ENCODE data around the gene FUT1. TPM values are rescaled to one million over a fixed set of nuclear protein-coding genes. Genes with fewer than 3 reads are reported as not detected.

Gene FUT1
- total RNA-seq, 1 experiment from 2014 or later = 14.1 TPM

- no peak overlapping the region for H2AFZ ChIP-seq (ENCODE audit: low read depth, low read length, poor library complexity, severe bottlenecking)
- ChIA-PET POLR2A (interaction anchor here (1.0 to 3.4 kb wide), 4 partner anchors 10 to 24 kb away, joined by 3 to 18 read pairs (median 9); partner anchors contain the start of gene FUT2), RAD21 (ENCODE audit: low non-redundant PET in 1 of 2, low total read pairs in 2 of 2, uncharacterized antibody in 2 of 2, unreplicated experiment in 2 of 2) (no interaction called here), CTCF (interaction anchor here (2.3 kb wide), 1 partner anchor 24 kb away, joined by 7 read pairs; no protein-coding TSS in a partner anchor)
- no peaks in the 10 kb centered on the region for H3K9me2 ChIP-seq (ENCODE audit: insufficient read depth)
- TF ChIP-seq JUND (IDR thresholded peaks at IDR 0.05) (no peak), TCF7L2 (IDR thresholded peaks at IDR 0.05; ENCODE audit: borderline replicate concordance, extremely low read depth, insufficient read depth, insufficient read length) (no peak), ZFX (IDR thresholded peaks at IDR 0.05) (no peak), CBX3 (IDR thresholded peaks at IDR 0.05; ENCODE audit: low read depth) (no peak), ELF1 (IDR thresholded peaks at IDR 0.05; ENCODE audit: borderline replicate concordance, low read depth) (no peak), CEBPB (IDR thresholded peaks at IDR 0.05; ENCODE audit: low read depth) (no peak), YY1 (IDR thresholded peaks at IDR 0.05; ENCODE audit: extremely low read depth, insufficient replicate concordance, low read depth, low read length) (no peak), EZH2 (IDR thresholded peaks at IDR 0.05) (no peak), EGR1 (IDR thresholded peaks at IDR 0.05; ENCODE audit: low read depth) (no peak), POLR2AphosphoS5 (IDR thresholded peaks at IDR 0.05; ENCODE audit: low read depth, low read length) (no peak), FOSL1 (IDR thresholded peaks at IDR 0.05; ENCODE audit: low read depth) (no peak), ZNF274 (IDR thresholded peaks at IDR 0.05; ENCODE audit: low read depth, low read length) (no peak), EZH2phosphoT487 (IDR thresholded peaks at IDR 0.05; ENCODE audit: borderline replicate concordance) (no peak), SRF (IDR thresholded peaks at IDR 0.05; ENCODE audit: low read depth) (no peak)
- TF ChIP-seq, protein P1, sequence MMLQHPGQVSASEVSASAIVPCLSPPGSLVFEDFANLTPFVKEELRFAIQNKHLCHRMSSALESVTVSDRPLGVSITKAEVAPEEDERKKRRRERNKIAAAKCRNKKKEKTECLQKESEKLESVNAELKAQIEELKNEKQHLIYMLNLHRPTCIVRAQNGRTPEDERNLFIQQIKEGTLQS (IDR thresholded peaks at IDR 0.05) = no peak
- TF ChIP-seq, protein P2, sequence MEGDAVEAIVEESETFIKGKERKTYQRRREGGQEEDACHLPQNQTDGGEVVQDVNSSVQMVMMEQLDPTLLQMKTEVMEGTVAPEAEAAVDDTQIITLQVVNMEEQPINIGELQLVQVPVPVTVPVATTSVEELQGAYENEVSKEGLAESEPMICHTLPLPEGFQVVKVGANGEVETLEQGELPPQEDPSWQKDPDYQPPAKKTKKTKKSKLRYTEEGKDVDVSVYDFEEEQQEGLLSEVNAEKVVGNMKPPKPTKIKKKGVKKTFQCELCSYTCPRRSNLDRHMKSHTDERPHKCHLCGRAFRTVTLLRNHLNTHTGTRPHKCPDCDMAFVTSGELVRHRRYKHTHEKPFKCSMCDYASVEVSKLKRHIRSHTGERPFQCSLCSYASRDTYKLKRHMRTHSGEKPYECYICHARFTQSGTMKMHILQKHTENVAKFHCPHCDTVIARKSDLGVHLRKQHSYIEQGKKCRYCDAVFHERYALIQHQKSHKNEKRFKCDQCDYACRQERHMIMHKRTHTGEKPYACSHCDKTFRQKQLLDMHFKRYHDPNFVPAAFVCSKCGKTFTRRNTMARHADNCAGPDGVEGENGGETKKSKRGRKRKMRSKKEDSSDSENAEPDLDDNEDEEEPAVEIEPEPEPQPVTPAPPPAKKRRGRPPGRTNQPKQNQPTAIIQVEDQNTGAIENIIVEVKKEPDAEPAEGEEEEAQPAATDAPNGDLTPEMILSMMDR (IDR thresholded peaks at IDR 0.05 in 2 of 3, conservative IDR thresholded peaks at IDR 0.05 in 1 of 3; ENCODE audit: borderline replicate concordance in 1 of 3, insufficient read depth in 1 of 3, low read depth in 2 of 3, low read length in 2 of 3) = no peak
- TF ChIP-seq, protein P3, sequence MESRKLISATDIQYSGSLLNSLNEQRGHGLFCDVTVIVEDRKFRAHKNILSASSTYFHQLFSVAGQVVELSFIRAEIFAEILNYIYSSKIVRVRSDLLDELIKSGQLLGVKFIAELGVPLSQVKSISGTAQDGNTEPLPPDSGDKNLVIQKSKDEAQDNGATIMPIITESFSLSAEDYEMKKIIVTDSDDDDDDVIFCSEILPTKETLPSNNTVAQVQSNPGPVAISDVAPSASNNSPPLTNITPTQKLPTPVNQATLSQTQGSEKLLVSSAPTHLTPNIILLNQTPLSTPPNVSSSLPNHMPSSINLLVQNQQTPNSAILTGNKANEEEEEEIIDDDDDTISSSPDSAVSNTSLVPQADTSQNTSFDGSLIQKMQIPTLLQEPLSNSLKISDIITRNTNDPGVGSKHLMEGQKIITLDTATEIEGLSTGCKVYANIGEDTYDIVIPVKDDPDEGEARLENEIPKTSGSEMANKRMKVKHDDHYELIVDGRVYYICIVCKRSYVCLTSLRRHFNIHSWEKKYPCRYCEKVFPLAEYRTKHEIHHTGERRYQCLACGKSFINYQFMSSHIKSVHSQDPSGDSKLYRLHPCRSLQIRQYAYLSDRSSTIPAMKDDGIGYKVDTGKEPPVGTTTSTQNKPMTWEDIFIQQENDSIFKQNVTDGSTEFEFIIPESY (IDR thresholded peaks at IDR 0.05; ENCODE audit: extremely low read depth, insufficient replicate concordance, low read length) = no peak
- H3K27me3 ChIP-seq (ENCODE audit: insufficient read depth, low read length) = no peaks in the 10 kb centered on the region
- no peaks in the 10 kb centered on the region for H3K9me3 ChIP-seq (ENCODE audit: control insufficient read depth in 1 of 2, insufficient read depth in 1 of 2, low read depth in 1 of 2, low read length in 2 of 2)
- no peaks in the 10 kb centered on the region for H3K79me2 ChIP-seq (ENCODE audit: insufficient read depth, low read length)
- peak overlapping the region; percentile 77 for H3K27ac ChIP-seq (ENCODE audit: low read depth, low read length)
- intact Hi-C loops (cut with micrococcal nuclease) = loop anchor here (1.0 to 5.0 kb wide), 2 partner anchors 32 to 41 kb away; partner anchors contain the start of gene IZUMO1
- DNase-seq (ENCODE audit: low read depth, low spot score) (no peak), ATAC-seq (no peak)
- H3K4me1 ChIP-seq (ENCODE audit: control insufficient read depth in 1 of 2, insufficient read depth in 2 of 2, low read length in 2 of 2) = peaks cover 8 to 32% of the 10 kb centered on the region in 2 experiments
- peak overlapping the region; percentile 79 for H3K9ac ChIP-seq (ENCODE audit: low read length)
- H3K4me2 ChIP-seq (ENCODE audit: low read length) = peak overlapping the region; percentile 94
- peak overlapping the region; percentile 73 to 88 for H3K4me3 ChIP-seq (replicated peaks in 1 of 2; ENCODE audit: low read depth in 1 of 2, low read length in 2 of 2)
- no peaks in the 10 kb centered on the region for H4K20me1 ChIP-seq (ENCODE audit: insufficient read depth)
- H3K36me3 ChIP-seq (ENCODE audit: control insufficient read depth in 1 of 2, insufficient read depth in 2 of 2, low read length in 2 of 2) = no peaks in the 10 kb centered on the region
- BruUV-seq (replicated peaks) = TSS peak; percentile 60
Observed at GRCh38 chr19:48714759-48715675, 37.4 kb downstream of the FUT1 start.

Data from HCT116 (cell line).